ENCODE data around the gene ST3GAL3. TPM values are rescaled to one million over a fixed set of nuclear protein-coding genes. Genes with fewer than 3 reads are reported as not detected.
"Not testable (repeated sequence)": the region's sequence is repeated elsewhere in the genome, so short reads cannot be mapped to it uniquely, and the experiment has no call there.

The ST3GAL3 gene
- polyA plus RNA-seq, 1 donor (not counting 4 experiments of a cell fraction or from before 2014, with no cell fraction given), result 10.0 TPM

- Histone ChIP-seq H2AFZ (ENCODE audit: control insufficient read depth, low read length) (no peak overlapping the region), H3K4me3 (ENCODE audit: control insufficient read depth in 2 of 3, extremely low read depth in 1 of 3, insufficient read depth in 2 of 3, low read depth in 1 of 3, low read length in 3 of 3) (no peak overlapping the region), H3K4me2 (ENCODE audit: control insufficient read depth, extremely low read depth, insufficient read depth, low read depth, low read length) (no peak overlapping the region), H3K27ac (ENCODE audit: control insufficient read depth, insufficient read depth, low read length) (no peak overlapping the region), H3K4me1 (ENCODE audit: control insufficient read depth, extremely low read depth, insufficient read depth, low read length) (peaks cover 30% of the 10 kb centered on the region), H3K79me2 (ENCODE audit: control insufficient read depth, insufficient read depth, low read length) (no peaks in the 10 kb centered on the region), H3K9me3 (ENCODE audit: control insufficient read depth, low read depth, low read length) (no peaks in the 10 kb centered on the region), H3K36me3 (ENCODE audit: control insufficient read depth in 2 of 2, extremely low read depth in 1 of 2, insufficient read depth in 2 of 2, low read length in 2 of 2) (peaks cover 0 to 6% of the 10 kb centered on the region in 2 experiments), H3K9me1 (ENCODE audit: control insufficient read depth, extremely low read depth, insufficient read depth, low read length) (peaks cover 3% of the 10 kb centered on the region), H3K27me3 (ENCODE audit: control insufficient read depth, extremely low read depth, insufficient read depth, low read length) (no peaks in the 10 kb centered on the region), H4K20me1 (ENCODE audit: control insufficient read depth, extremely low read depth, insufficient read depth, low read length) (no peaks in the 10 kb centered on the region), H3K9ac (ENCODE audit: control insufficient read depth, extremely low read depth, insufficient read depth, low read length) (no peak overlapping the region)
- dilution Hi-C loops (cut with MboI; ENCODE audit: extremely low pct_ligation_motif_present, low sequenced_read_pairs), result loop anchor here (25.0 kb wide), 1 partner anchor 104 kb away; the partner anchor contains the start of genes ARTN and IPO13
- no peak for TF ChIP-seq CTCF (optimal IDR thresholded peaks at IDR 0.05 in 1 of 3, IDR thresholded peaks at IDR 0.05 in 1 of 3, conservative IDR thresholded peaks at IDR 0.05 in 1 of 3; ENCODE audit: extremely low read depth in 1 of 3, insufficient read depth in 2 of 3, low read length in 3 of 3)
- TF ChIP-seq EZH2 (IDR thresholded peaks at IDR 0.05; ENCODE audit: low read length), result no peak
- FAIRE-seq (peak; percentile 5), DNase-seq (ENCODE audit: low read depth, low spot score) (no peak)
Measured at GRCh38 chr1:43832998-43833397, 125.7 kb downstream of the ST3GAL3 start.

- H3K36me3 ChIP-seq (ENCODE audit: control insufficient read depth in 2 of 2, extremely low read depth in 1 of 2, insufficient read depth in 2 of 2, low read length in 2 of 2); H2AFZ ChIP-seq (ENCODE audit: control insufficient read depth, low read length); H3K9me1 ChIP-seq (ENCODE audit: control insufficient read depth, extremely low read depth, insufficient read depth, low read length); H3K4me2 ChIP-seq (ENCODE audit: control insufficient read depth, extremely low read depth, insufficient read depth, low read depth, low read length); H3K27me3 ChIP-seq (ENCODE audit: control insufficient read depth, extremely low read depth, insufficient read depth, low read length); H4K20me1 ChIP-seq (ENCODE audit: control insufficient read depth, extremely low read depth, insufficient read depth, low read length); H3K9me3 ChIP-seq (ENCODE audit: control insufficient read depth, low read depth, low read length); DNase-seq (ENCODE audit: low read depth, low spot score); H3K79me2 ChIP-seq (ENCODE audit: control insufficient read depth, insufficient read depth, low read length); FAIRE-seq; H3K4me3 ChIP-seq (ENCODE audit: control insufficient read depth in 2 of 3, extremely low read depth in 1 of 3, insufficient read depth in 2 of 3, low read depth in 1 of 3, low read length in 3 of 3); H3K27ac ChIP-seq (ENCODE audit: control insufficient read depth, insufficient read depth, low read length); H3K9ac ChIP-seq (ENCODE audit: control insufficient read depth, extremely low read depth, insufficient read depth, low read length): not testable (repeated sequence)
- H3K4me1 ChIP-seq (ENCODE audit: control insufficient read depth, extremely low read depth, insufficient read depth, low read length), result peaks cover 30% of the 10 kb centered on the region
- dilution Hi-C loops (cut with MboI; ENCODE audit: extremely low pct_ligation_motif_present, low sequenced_read_pairs), result loop anchor here (25.0 kb wide), 1 partner anchor 103 kb away; the partner anchor contains the start of genes ARTN and IPO13
Measured at GRCh38 chr1:43833902-43834279, 126.6 kb downstream of the ST3GAL3 start.

All from keratinocyte (primary cell).